Activated naive CD4-positive, alpha-beta T cell treated with anti-CD3 and anti-CD28 coated beads, Interleukin-2, amount 50 U/mL, for 16 hours (primary cell): ENCODE results near the gene IVD.

Experiments
- DNase-seq: peaks from one replicate; pipeline ENCODE4 v3.0.0-alpha.2; 2020

IVD gene

DNA sequence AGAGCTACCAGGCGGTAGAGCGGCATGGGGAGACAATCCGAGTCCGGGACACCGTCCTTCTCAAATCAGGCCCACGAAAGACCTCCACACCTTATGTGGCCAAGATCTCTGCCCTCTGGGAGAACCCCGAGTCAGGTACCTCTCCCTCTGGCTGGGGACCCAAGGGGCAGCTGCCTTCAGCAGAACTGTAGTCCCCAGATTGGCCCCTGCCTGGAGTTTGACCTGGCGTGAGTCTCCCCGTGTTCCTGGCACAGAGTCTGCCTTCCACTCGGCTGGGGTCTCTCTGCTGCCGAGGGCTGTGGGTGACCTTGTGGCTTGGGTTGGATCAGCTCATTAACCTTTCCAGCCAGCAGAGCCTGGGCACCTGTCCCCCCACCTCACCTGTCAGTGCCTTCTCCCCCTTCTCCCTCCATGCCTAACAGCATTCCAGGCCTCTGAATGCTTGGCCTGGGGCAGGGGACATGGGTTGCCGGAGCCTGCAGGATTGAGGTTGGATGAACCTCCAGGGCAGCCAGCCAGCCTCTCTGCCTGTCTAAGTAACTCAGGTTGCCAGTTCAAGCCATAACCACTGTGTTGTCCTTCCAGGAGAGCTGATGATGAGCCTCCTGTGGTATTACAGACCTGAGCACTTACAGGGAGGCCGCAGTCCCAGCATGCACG lies 58.4 kb downstream of the IVD start:
- DNase-seq, result no peak

DNA sequence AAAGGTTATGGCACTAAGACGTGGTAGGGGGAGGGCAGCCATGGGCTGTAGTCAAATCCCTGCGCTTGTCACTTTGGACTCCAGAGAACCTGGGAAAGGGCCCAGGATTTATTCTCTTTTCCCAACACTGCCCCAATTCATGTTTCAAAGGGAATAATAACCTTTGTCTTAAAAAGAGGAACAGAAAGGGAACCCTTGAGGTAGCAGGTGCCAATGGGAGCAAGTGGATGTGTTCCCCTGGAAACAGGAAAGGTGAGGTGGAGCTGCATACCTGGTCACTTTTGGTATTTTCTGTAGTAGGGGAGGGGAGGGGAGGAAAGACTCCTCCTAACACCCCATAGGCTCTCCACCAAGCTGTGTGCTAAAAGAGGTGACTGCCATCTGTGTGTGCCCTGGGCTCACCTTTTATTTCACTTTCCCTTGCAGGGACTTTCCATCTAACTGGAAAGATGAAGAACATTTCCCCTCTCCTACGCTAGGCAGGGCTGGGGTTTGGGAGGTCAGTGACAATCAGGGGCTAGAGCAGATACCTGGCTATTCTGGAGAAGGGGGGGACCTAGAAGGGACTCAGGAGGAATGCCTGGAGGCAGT lies 59.1 kb downstream of the IVD start:
- DNase-seq, result no peak

DNA sequence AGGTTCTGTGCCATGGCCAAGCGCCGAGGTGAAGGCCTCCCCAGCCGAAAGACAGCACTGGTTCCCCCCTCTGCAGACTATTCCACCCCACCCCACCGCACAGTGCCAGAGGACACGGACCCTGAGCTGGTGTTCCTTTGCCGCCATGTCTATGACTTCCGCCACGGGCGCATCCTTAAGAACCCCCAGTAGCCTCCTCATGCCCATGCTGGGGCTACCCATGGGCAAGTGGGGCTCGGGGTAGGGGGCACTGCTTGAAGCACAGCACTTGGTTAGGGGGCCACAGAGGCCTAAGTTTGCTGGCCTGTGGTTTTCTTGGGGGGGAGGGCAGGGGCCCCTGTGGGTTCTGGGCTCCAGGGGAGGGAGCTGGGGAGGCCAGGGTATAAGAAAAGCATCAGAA lies 60.3 kb downstream of the IVD start:
- no peak for DNase-seq

DNA sequence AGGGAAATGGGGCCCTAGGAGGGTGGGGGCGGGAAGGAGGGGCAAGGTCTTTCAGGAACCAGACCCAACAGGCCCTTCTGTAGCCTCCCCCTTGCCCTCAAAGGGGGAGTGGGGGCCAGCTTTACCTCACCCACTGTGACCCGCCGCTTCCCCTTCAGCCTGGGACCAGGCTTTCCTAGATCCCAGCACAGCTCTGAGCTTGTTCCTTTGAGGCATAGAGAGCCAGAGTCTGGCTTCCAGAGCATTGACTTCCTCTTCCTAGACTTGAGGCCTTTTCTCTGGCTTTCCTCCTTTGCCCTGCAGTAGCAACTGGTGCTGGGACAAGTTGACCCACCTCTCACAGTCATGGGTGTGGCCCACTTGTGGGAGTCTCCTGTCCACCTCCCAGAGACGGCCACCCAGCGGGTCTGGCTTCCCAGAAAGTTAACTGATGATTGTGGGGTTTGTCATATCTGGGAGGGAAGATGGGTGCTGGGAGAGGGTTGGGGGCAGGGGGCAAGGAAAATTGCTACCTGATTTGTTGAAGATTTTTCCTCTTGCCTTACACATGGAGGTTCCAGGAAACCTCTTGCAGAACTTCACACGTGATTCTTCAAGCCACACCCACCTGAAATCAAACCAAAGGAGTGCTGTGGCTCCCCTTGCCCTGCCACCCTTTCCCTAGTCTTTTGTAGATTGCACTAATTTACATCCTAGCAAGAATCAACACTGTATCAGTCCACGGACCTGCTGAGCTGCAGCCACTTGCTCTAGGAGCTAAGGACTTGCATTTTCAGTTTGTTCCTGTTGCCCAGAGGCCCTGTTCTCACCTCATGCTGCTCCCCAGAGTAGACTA lies 61.0 kb downstream of the IVD start:
- no peak for DNase-seq

DNA sequence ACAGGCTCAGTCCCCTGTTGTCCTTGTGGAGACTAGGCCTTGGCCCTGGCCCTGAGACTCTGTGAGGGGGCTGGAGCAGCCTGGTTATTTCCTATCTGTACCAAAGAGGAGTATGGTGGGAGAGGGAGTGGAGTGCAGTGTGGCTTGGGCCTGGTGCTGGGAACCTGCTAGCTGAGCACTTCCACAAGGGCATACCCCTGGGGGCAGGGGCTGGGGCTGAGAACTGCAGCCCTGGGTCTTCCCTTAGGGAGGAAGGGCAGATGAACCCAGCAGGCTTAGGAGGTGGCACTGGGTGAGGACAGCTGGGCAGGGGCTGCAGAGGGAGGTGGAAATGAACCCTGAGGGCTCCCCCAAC lies 61.6 kb downstream of the IVD start:
- DNase-seq, result no peak

DNA sequence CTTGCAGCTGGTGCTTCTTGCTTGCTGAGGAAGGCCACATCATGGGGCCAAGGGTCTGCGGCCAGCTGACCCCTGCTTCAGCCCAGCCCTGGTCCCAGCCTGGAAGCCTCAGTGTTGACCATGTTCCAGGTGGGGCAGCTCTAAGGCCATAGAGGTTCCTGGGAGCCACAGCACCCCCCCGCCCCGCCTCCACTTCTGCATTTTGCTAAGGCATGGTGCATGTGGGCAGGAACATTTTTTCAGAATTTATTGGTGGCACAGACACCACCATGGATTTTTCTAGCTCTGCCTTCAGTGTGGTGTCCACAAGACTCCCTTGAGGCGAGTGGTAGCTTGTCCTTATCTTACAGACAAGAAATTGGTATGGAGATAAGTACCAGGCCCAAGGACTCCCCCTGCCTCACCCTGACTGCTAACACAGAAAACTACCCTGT lies 63.3 kb downstream of the IVD start:
- no peak for DNase-seq

DNA sequence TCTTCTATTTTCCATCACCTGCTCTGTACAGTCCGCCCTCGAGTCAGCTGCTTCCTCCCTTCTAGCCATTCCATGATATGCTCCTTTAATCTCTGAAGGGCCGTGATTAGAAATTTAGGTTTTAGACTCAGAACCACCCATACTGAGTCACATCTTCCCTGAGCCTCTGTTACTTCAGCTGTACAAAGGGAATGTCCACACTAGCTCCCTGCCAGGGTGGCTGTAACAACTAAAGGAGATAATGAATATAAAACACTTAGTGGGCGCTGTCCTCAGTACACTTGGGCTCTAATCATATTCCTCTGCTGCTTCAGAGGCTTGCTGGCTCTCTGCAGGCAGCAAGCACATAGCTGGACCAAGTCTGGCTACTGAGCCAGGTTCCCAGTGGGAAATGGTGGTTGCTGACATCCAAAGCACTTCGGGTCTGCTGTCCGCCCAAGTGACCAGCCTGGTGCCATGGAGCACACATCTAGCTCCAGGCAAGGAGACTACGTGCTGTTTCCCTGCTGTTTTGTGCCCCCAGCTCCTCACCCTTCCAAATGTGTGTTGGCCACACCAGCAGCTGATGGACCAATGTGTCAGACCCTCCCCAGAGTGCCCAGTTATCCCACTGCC lies 64.3 kb downstream of the IVD start:
- DNase-seq, result no peak

DNA sequence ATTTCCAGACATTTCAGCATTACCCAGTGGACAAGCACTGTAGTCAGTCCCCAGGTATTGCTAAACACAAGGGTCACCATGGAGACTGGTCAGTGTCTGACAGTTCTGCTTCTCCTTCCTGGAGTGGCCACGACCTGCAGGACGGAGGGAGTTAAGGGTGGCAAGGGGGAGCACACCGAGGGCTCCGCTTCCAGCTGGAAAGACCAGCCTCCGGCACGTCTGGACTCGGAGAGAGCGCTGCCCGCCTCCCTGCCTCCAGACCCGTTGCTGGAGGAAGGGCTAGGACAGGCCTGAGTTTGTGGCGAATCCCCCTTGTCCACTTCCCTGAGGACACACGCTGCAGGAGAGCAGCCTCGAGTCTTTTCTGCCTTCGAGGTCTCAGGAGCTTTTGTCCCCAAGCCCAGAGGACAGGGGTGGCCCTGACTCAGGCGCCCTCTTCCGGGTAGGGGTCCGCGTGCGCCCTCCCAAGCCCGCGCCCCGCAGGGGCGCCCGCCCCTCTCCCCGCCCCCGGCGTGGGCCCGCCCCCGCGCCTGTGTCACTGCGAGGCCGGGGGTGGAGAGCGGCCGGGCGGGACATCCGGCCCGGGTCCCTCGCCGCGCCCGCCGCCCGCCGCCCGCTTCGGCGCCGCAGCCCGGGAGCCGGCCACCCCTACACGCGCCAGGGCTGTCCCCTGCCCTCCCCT lies 65.0 kb downstream of the IVD start, which contains the start of gene CHST14:
Gene CHST14 (plus strand): TSS at position 562 of the 682 bp plus-strand sequence. CDS start 230 bp downstream, outside the sequence.
- peak; percentile 61 for DNase-seq
